HepG2 (cell line): ENCODE results near the gene ETFDH. TPM values are rescaled to one million over a fixed set of nuclear protein-coding genes. Genes with fewer than 3 reads are reported as not detected.

ENCODE experiments used
- GABPB1 ChIP-seq: IDR thresholded peaks from 2 replicates; pipeline ENCODE4 v1.6.1; 2016; ENCODE audit warnings: mild to moderate bottlenecking, missing genetic modification reagents, moderate library complexity, missing compliant biosample characterization
- HHEX ChIP-seq: IDR thresholded peaks from 2 replicates; pipeline ENCODE4 v1.6.1; 2016; ENCODE audit warnings: control low read depth
- ISL2 ChIP-seq: sonication (generic); formaldehyde crosslinking; IDR thresholded peaks from 2 replicates; pipeline ENCODE4 v1.5.0; 2020; ENCODE audit warnings: missing genetic modification reagents
- NONO ChIP-seq, 2 experiments: fragments of 450-650 bp in 1 of 2; sonication (generic) in 1 of 2; formaldehyde crosslinking in 1 of 2; IDR thresholded peaks in 1 of 2; conservative IDR thresholded peaks in 1 of 2; 2 replicates each; pipeline versions ENCODE4 v1.6.1 to v1.8.0; 2017 to 2022; ENCODE audit warnings: mild to moderate bottlenecking in 1 of 2, missing genetic modification reagents in 1 of 2, moderate library complexity in 1 of 2
- POGZ ChIP-seq: sonication (generic); formaldehyde crosslinking; IDR thresholded peaks from 2 replicates; pipeline ENCODE4 v1.4.0; 2020; ENCODE audit warnings: mild to moderate bottlenecking, missing genetic modification reagents
- RBFOX2 ChIP-seq: fragments of 200-400 bp; formaldehyde crosslinking; IDR thresholded peaks from 2 replicates; pipeline ENCODE4 v1.6.1; 2017; ENCODE audit warnings: low read depth, mild to moderate bottlenecking, low read length
- RFXANK ChIP-seq: IDR thresholded peaks from 2 replicates; pipeline ENCODE4 v1.6.1; 2016
- SALL1 ChIP-seq: sonication (generic); formaldehyde crosslinking; IDR thresholded peaks from 2 replicates; pipeline ENCODE4 v1.8.0; 2022; ENCODE audit warnings: mild to moderate bottlenecking, missing genetic modification reagents
- SMARCE1 ChIP-seq: fragments of 450-650 bp; IDR thresholded peaks from 2 replicates; pipeline ENCODE4 v1.6.1; 2017; ENCODE audit warnings: borderline replicate concordance
- SNAPC2 ChIP-seq: sonication (generic); formaldehyde crosslinking; IDR thresholded peaks from 2 replicates; pipeline ENCODE4 v1.8.1; 2022; ENCODE audit warnings: mild to moderate bottlenecking, missing genetic modification reagents
- ZBTB20 ChIP-seq: sonication (generic); formaldehyde crosslinking; IDR thresholded peaks from 2 replicates; pipeline ENCODE4 v1.8.1; 2023; ENCODE audit warnings: missing genetic modification reagents, low read depth, mild to moderate bottlenecking, borderline replicate concordance
- ZFAT ChIP-seq: sonication (generic); formaldehyde crosslinking; conservative IDR thresholded peaks from 2 replicates; pipeline ENCODE4 v1.8.1; 2023; ENCODE audit warnings: missing genetic modification reagents, inconsistent platforms
- ZNF256 ChIP-seq: sonication (generic); formaldehyde crosslinking; conservative IDR thresholded peaks from 2 replicates; pipeline ENCODE4 v1.4.0; 2020; ENCODE audit warnings: missing genetic modification reagents
- ZNF33A ChIP-seq: sonication (generic); formaldehyde crosslinking; IDR thresholded peaks from 2 replicates; pipeline ENCODE4 v1.5.1; 2020; ENCODE audit warnings: missing genetic modification reagents, mild to moderate bottlenecking, moderate library complexity, borderline replicate concordance
- ZNF354B ChIP-seq: sonication (generic); formaldehyde crosslinking; IDR thresholded peaks from 2 replicates; pipeline ENCODE4 v1.8.0; 2022; ENCODE audit warnings: mild to moderate bottlenecking, missing genetic modification reagents
- ZNF598 ChIP-seq: sonication (generic); formaldehyde crosslinking; IDR thresholded peaks from 2 replicates; pipeline ENCODE4 v1.5.1; 2020; ENCODE audit warnings: mild to moderate bottlenecking, missing genetic modification reagents, borderline replicate concordance
- polyA plus RNA-seq, 8 experiments: library from polyadenylated mRNA; depleted of rRNA in 3 of 8; stranded (reverse) in 7 of 8; unstranded in 1 of 8; fragments of >200 nt; fragmentation: Illumina TruSeq in 4 of 8; extraction: Trizol in 4 of 8; gene quantifications; 2 replicates each; pipeline versions ENCODE4 v1.2.1 to v1.2.3, GENCODE V29; 2011 to 2016; ENCODE audit warnings: low read depth in 4 of 8, missing spikeins in 1 of 8, mixed read lengths in 1 of 8; ENCODE audit not compliant: insufficient read depth in 1 of 8
- total RNA-seq, 5 experiments: library from RNA; depleted of rRNA; stranded (reverse); fragments of >200 nt; fragmentation: Illumina TruSeq; extraction: Trizol; gene quantifications; 2 replicates each; pipeline ENCODE4 v1.2.3, GENCODE V29; 2016; ENCODE audit warnings: low read depth in 1 of 5
- TF ChIP-seq, protein P1 (sequence below): sonication (generic); formaldehyde crosslinking; IDR thresholded peaks from 2 replicates; pipeline ENCODE4 v1.8.1; 2023; ENCODE audit warnings: mild to moderate bottlenecking, missing genetic modification reagents
- TF ChIP-seq, protein P2 (sequence below), 2 experiments: sonication (generic) in 1 of 2; formaldehyde crosslinking in 1 of 2; IDR thresholded peaks; 2 replicates each; pipeline versions ENCODE4 v1.6.1 to v1.9.0; 2014 to 2022; ENCODE audit warnings: antibody characterized with exemption in 1 of 2, borderline replicate concordance in 1 of 2, inconsistent platforms in 1 of 2, low read depth in 1 of 2, missing genetic modification reagents in 1 of 2
- TF ChIP-seq, protein P3 (sequence below): sonication (generic); formaldehyde crosslinking; IDR thresholded peaks from 2 replicates; pipeline ENCODE4 v1.9.0; 2021; ENCODE audit warnings: missing genetic modification reagents, borderline replicate concordance

The ETFDH gene
- total and polyA plus RNA-seq, 2 of the 13 experiments (the other 11 are each of a cell fraction or from before 2014, with no cell fraction given): 14.7 to 17.8 TPM

DNA sequence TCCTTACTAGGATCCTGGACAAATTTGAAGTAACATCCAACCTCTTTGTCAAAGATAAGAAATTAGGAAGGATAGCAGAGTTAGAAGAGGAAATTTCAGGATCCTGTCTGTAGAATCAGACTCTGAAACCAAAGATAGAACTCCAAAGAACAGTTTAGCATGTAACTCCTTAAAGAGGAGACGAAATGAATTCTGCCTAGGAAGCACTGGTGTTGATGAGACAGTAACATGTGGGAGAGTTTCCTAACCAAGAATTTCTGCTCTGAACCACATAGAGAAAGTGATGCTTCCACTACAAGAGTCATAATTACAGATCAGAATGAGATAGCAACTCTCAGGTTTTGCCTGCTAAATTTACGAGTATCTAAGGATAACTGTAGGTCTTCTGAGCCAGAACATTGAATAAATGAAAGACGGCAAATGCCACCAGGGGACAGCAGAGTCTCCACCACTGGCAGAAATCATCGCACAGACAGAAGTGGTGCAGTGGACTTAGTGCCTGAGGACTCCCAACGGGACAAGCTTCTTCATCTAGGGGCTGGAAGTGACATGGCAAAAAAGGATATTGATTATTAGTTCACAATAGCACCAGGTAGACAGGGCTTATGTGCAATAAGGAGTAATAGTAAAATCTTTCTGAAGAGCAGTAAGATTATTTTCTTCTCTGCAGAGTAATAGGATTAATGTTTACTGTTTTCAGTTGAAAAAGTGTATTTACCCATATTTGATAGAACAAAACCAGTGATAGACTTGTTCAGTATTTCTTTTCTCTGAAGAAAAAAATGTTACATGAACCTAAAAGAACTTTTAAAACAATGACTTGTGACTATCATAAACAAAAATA lies 57.8 kb downstream of the ETFDH start (continued):
- TF ChIP-seq, protein P1, sequence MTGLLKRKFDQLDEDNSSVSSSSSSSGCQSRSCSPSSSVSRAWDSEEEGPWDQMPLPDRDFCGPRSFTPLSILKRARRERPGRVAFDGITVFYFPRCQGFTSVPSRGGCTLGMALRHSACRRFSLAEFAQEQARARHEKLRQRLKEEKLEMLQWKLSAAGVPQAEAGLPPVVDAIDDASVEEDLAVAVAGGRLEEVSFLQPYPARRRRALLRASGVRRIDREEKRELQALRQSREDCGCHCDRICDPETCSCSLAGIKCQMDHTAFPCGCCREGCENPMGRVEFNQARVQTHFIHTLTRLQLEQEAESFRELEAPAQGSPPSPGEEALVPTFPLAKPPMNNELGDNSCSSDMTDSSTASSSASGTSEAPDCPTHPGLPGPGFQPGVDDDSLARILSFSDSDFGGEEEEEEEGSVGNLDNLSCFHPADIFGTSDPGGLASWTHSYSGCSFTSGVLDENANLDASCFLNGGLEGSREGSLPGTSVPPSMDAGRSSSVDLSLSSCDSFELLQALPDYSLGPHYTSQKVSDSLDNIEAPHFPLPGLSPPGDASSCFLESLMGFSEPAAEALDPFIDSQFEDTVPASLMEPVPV: no peak
- TF ChIP-seq SMARCE1 (no peak), GABPB1 (CRISPR knock-in tag) (no peak), ZNF354B (no peak), ZNF33A (no peak), RFXANK (CRISPR knock-in tag) (no peak), ZNF598 (CRISPR knock-in tag) (no peak), SNAPC2 (CRISPR knock-in tag) (no peak), HHEX (CRISPR knock-in tag) (no peak), NONO (IDR thresholded peaks at IDR 0.05) (no peak), NONO (CRISPR knock-in tag; conservative IDR thresholded peaks at IDR 0.05) (peak; percentile 29; the same call in 1 of the 2 replicates), POGZ (CRISPR knock-in tag) (0 out of 2 replicates have a peak, but pooled peaks have one; percentile 26), SALL1 (CRISPR knock-in tag) (peak; percentile 55; the same call in 1 of the 2 replicates), ZNF256 (CRISPR knock-in tag) (no peak), ZBTB20 (CRISPR knock-in tag) (no peak), ISL2 (CRISPR knock-in tag) (peak; percentile 53; the same call in 1 of the 2 replicates), ZFAT (CRISPR knock-in tag) (no peak), RBFOX2 (no peak)
- TF ChIP-seq, protein P2, sequence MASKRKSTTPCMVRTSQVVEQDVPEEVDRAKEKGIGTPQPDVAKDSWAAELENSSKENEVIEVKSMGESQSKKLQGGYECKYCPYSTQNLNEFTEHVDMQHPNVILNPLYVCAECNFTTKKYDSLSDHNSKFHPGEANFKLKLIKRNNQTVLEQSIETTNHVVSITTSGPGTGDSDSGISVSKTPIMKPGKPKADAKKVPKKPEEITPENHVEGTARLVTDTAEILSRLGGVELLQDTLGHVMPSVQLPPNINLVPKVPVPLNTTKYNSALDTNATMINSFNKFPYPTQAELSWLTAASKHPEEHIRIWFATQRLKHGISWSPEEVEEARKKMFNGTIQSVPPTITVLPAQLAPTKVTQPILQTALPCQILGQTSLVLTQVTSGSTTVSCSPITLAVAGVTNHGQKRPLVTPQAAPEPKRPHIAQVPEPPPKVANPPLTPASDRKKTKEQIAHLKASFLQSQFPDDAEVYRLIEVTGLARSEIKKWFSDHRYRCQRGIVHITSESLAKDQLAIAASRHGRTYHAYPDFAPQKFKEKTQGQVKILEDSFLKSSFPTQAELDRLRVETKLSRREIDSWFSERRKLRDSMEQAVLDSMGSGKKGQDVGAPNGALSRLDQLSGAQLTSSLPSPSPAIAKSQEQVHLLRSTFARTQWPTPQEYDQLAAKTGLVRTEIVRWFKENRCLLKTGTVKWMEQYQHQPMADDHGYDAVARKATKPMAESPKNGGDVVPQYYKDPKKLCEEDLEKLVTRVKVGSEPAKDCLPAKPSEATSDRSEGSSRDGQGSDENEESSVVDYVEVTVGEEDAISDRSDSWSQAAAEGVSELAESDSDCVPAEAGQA (IDR thresholded peaks at IDR 0.05; ENCODE audit: low read depth): no peak
- TF ChIP-seq, protein P2 (CRISPR knock-in tag; IDR thresholded peaks at IDR 0.05; ENCODE audit: borderline replicate concordance): no peak
- TF ChIP-seq, protein P3, sequence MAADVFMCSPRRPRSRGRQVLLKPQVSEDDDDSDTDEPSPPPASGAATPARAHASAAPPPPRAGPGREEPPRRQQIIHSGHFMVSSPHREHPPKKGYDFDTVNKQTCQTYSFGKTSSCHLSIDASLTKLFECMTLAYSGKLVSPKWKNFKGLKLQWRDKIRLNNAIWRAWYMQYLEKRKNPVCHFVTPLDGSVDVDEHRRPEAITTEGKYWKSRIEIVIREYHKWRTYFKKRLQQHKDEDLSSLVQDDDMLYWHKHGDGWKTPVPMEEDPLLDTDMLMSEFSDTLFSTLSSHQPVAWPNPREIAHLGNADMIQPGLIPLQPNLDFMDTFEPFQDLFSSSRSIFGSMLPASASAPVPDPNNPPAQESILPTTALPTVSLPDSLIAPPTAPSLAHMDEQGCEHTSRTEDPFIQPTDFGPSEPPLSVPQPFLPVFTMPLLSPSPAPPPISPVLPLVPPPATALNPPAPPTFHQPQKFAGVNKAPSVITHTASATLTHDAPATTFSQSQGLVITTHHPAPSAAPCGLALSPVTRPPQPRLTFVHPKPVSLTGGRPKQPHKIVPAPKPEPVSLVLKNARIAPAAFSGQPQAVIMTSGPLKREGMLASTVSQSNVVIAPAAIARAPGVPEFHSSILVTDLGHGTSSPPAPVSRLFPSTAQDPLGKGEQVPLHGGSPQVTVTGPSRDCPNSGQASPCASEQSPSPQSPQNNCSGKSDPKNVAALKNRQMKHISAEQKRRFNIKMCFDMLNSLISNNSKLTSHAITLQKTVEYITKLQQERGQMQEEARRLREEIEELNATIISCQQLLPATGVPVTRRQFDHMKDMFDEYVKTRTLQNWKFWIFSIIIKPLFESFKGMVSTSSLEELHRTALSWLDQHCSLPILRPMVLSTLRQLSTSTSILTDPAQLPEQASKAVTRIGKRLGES: no peak
